ENCODE results near the gene ZMYND8. TPM values are rescaled to one million over a fixed set of nuclear protein-coding genes. Genes with fewer than 3 reads are reported as not detected.
"Not testable (repeated sequence)": the region's sequence is repeated elsewhere in the genome, so short reads cannot be mapped to it uniquely, and the experiment has no call there.

Gene ZMYND8
- polyA plus RNA-seq (2013, experiment 1 of 2) = 58.2 TPM
- 55.0 TPM for polyA plus RNA-seq (2013, experiment 2 of 2)

DNA sequence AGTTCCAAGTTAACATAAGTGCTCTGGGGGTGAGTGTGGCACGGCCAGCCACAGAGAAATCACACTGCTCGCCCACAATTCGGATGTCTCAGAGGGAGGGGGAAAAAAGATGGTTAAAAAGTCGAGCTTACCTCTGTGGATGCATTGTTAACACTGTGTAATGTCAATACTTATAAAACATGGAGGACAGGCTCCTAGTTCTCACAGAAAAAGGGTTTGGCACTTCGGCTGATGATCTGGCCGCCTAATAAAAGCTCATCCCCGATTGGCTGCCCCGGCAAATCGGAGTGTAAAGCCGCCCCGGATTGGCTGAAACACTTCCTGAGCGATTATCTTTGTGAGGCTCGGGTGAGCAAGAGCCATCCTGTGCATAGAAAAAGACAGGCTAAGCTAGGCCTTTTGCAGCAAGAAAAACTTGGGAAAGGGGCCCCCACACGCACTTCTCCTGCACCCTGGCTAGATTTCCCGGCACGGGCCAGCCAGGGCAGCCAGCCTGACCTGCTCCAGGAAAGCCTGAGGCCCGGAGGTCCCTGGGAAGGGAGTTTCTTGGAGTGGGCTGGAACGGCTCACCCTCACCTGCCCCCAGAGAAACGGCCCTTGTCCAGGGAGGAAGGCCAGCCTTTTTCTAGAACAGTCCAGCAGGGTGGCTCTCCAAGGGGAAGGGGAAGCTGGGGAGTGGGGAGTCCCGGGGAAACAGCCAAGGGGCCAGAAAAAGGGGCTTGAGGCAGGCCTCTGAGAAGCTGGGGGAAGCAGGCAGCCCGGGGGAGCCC, at the start of gene ZMYND8:
ZMYND8 (minus strand) TSS at position 174 of the 770 bp plus-strand sequence; CDS start at position 145, 29 bp downstream.
- H3K4me3 ChIP-seq (ENCODE audit: extremely low read depth, insufficient read depth, low read length, poor library complexity, severe bottlenecking) = peak within 1 kb of the TSS; percentile 62
- peak within 1 kb of the TSS; percentile 100 for H3K27ac ChIP-seq (ENCODE audit: low read depth, low read length, severe bottlenecking)
- 6% methylated on average over 11 to 12 of the region's 21 CpGs for WGBS, 2 experiments (ENCODE audit: insufficient coverage in 2 of 2)
- H3K9me3 ChIP-seq (ENCODE audit: control insufficient read depth, low read length) = no peaks in the 10 kb centered on the region
- peaks cover 28% of the 10 kb centered on the region for H3K36me3 ChIP-seq (ENCODE audit: control insufficient read depth, insufficient read depth, low read length)
- peaks cover 69% of the 10 kb centered on the region for H3K4me1 ChIP-seq (ENCODE audit: control insufficient read depth, insufficient read depth, low read length, poor library complexity, severe bottlenecking)

GRCh38 chr20:47405775-47406325, 49.4 kb upstream of the ZMYND8 start:
- WGBS, 2 experiments (ENCODE audit: insufficient coverage in 2 of 2) = 77 to 95% methylated on average over 2 to 4 of the region's 4 CpGs
- no peak overlapping the region for H3K27ac ChIP-seq (ENCODE audit: low read depth, low read length, severe bottlenecking)
- H3K36me3 ChIP-seq (ENCODE audit: control insufficient read depth, insufficient read depth, low read length) = no peaks in the 10 kb centered on the region

DNA sequence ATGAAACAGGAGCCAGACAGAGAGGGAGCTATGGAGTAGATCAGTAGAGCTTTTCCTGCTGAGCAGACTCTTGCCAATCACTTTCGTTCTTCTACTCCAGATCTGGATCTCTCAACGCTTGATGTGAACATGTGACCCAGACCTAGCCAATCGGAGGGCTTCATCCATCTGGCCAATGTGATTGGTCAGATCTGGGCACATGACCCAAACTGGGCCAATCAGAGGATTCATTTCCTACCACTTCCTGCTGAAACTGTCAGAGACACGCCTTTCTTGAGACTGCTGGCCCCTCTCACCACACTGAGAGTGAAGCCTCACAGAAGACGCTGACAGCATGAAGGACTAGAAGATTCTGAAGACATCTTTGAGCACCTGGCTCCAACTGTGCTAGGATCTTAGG, 44.2 kb upstream of the ZMYND8 start:
- Histone ChIP-seq H3K36me3 (ENCODE audit: control insufficient read depth, insufficient read depth, low read length) (no peaks in the 10 kb centered on the region), H3K27ac (ENCODE audit: low read depth, low read length, severe bottlenecking) (no peak overlapping the region), H3K4me1 (ENCODE audit: control insufficient read depth, insufficient read depth, low read length, poor library complexity, severe bottlenecking) (no peaks in the 10 kb centered on the region), H3K9me3 (ENCODE audit: control insufficient read depth, low read length) (no peaks in the 10 kb centered on the region), H3K4me3 (ENCODE audit: extremely low read depth, insufficient read depth, low read length, poor library complexity, severe bottlenecking) (no peak overlapping the region)
- 100% methylated on average over 5 of the region's 5 CpGs for WGBS, 2 experiments (ENCODE audit: insufficient coverage in 2 of 2)

More at GRCh38 chr20:47405775-47406325, 49.4 kb upstream of the ZMYND8 start:
- Histone ChIP-seq H3K4me3 (ENCODE audit: extremely low read depth, insufficient read depth, low read length, poor library complexity, severe bottlenecking) (no peak overlapping the region), H3K4me1 (ENCODE audit: control insufficient read depth, insufficient read depth, low read length, poor library complexity, severe bottlenecking) (no peaks in the 10 kb centered on the region), H3K9me3 (ENCODE audit: control insufficient read depth, low read length) (no peaks in the 10 kb centered on the region)

DNA sequence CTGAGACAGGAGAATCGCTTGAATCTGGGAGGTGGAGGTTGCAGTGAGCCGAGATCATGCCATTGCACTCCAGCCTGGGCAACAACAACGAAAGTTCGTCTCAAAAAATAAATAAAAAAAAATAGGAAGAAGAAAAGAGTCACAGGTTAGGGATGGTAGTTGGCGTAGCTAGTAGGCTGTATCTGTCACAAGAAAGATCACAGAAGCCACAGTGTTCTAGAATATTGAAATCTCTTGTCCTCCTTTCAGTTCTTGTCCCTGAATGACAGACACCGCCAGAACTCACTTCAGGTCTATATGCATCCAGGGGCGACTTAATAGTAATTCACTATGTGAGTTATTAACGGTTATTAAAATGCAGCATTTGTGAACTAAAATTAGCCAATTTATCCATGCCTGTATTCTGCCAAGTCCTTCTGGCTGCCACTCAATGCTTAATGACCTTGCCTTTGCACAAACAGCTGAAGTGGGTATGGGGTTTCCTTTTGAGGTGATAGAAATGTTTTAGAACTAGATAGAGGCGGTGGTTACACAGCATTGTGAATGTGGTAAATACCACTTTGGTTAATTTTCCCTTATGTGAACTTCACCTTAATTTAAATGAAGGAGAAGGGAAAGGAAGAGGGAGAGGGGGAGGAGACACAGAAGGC, 41.3 kb upstream of the ZMYND8 start:
- Histone ChIP-seq H3K4me1 (ENCODE audit: control insufficient read depth, insufficient read depth, low read length, poor library complexity, severe bottlenecking) (no peaks in the 10 kb centered on the region), H3K4me3 (ENCODE audit: extremely low read depth, insufficient read depth, low read length, poor library complexity, severe bottlenecking) (no peak overlapping the region), H3K27ac (ENCODE audit: low read depth, low read length, severe bottlenecking) (no peak overlapping the region), H3K36me3 (ENCODE audit: control insufficient read depth, insufficient read depth, low read length) (no peaks in the 10 kb centered on the region), H3K9me3 (ENCODE audit: control insufficient read depth, low read length) (no peaks in the 10 kb centered on the region)
- 91 to 95% methylated on average over 5 to 6 of the region's 9 CpGs for WGBS, 2 experiments (ENCODE audit: insufficient coverage in 2 of 2)

GRCh38 chr20:47396762-47397476, 40.4 kb upstream of the ZMYND8 start:
- WGBS, 2 experiments (ENCODE audit: insufficient coverage in 2 of 2) = 93 to 96% methylated on average over 3 to 5 of the region's 5 CpGs
- no peak overlapping the region for H3K4me3 ChIP-seq (ENCODE audit: extremely low read depth, insufficient read depth, low read length, poor library complexity, severe bottlenecking)
- H3K27ac ChIP-seq (ENCODE audit: low read depth, low read length, severe bottlenecking) = no peak overlapping the region

DNA sequence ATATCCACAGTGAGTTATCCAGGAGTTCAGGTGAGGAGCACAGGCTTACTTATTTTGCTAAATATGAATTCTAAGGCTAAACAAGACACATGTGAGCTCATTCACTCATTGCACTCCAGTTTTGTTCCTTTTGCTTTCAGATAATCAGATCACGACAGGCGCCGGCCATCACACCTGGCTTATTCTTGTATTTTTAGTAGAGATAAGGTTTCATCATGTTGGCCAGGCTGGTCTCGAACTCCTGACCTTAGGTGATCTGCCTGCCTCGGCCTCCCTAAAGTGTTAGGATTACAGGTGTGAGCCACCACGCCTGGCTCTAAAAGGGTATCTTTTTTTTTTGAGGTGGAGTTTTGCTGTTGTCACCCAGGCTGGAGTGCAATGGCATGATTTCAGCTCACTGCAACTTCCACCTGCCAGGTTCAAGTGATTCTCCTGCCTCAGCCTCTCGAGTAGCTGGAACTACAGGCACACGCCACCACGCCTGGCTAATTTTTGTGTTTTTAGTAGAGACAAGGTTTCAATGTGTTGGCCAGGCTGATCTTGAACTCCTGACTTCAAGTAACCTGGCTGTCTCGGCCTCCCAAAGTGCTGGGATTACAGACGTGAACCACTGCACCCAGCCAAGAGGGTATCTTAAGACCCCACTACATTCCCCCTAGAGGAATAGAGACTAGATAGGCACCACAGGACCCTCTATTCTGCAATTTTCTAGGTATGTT, 37.5 kb upstream of the ZMYND8 start:
- WGBS, 2 experiments (ENCODE audit: insufficient coverage in 2 of 2) = 76 to 93% methylated on average over 5 to 10 of the region's 11 CpGs
- H3K27ac ChIP-seq (ENCODE audit: low read depth, low read length, severe bottlenecking); H3K9me3 ChIP-seq (ENCODE audit: control insufficient read depth, low read length); H3K4me1 ChIP-seq (ENCODE audit: control insufficient read depth, insufficient read depth, low read length, poor library complexity, severe bottlenecking); H3K36me3 ChIP-seq (ENCODE audit: control insufficient read depth, insufficient read depth, low read length); H3K4me3 ChIP-seq (ENCODE audit: extremely low read depth, insufficient read depth, low read length, poor library complexity, severe bottlenecking): not testable (repeated sequence)

More at GRCh38 chr20:47396762-47397476, 40.4 kb upstream of the ZMYND8 start:
- Histone ChIP-seq H3K4me1 (ENCODE audit: control insufficient read depth, insufficient read depth, low read length, poor library complexity, severe bottlenecking) (peaks cover 3% of the 10 kb centered on the region), H3K9me3 (ENCODE audit: control insufficient read depth, low read length) (no peaks in the 10 kb centered on the region), H3K36me3 (ENCODE audit: control insufficient read depth, insufficient read depth, low read length) (no peaks in the 10 kb centered on the region)

DNA sequence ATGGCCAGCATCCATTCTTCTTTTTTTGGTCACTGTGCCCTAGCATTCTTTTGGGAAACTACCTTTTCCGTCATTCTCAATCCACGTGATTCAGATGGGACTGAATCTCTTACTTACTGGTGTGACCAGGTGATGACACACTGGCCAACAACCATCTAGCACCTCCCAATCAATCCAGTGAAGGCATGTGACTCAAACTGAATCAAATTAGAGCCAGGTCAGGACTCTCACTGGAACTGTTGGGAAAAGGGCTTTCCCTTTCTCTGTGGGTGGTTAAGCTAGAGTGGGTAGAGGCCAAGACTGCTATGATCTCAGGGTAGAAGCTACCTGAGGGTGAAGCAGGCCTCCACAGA, 36.2 kb upstream of the ZMYND8 start:
- WGBS, 2 experiments (ENCODE audit: insufficient coverage in 2 of 2) = 93 to 94% methylated on average over 2 of the region's 2 CpGs
- H3K4me1 ChIP-seq (ENCODE audit: control insufficient read depth, insufficient read depth, low read length, poor library complexity, severe bottlenecking) = peaks cover 6% of the 10 kb centered on the region
- H3K36me3 ChIP-seq (ENCODE audit: control insufficient read depth, insufficient read depth, low read length) = no peaks in the 10 kb centered on the region
- H3K4me3 ChIP-seq (ENCODE audit: extremely low read depth, insufficient read depth, low read length, poor library complexity, severe bottlenecking) = no peak overlapping the region
- H3K9me3 ChIP-seq (ENCODE audit: control insufficient read depth, low read length) = no peaks in the 10 kb centered on the region
- peak overlapping the region; percentile 64 for H3K27ac ChIP-seq (ENCODE audit: low read depth, low read length, severe bottlenecking)

- 83 to 88% methylated on average over 3 to 6 of the region's 7 CpGs for WGBS, 2 experiments (ENCODE audit: insufficient coverage in 2 of 2)
- Histone ChIP-seq H3K4me1 (ENCODE audit: control insufficient read depth, insufficient read depth, low read length, poor library complexity, severe bottlenecking) (peaks cover 6% of the 10 kb centered on the region), H3K36me3 (ENCODE audit: control insufficient read depth, insufficient read depth, low read length) (no peaks in the 10 kb centered on the region), H3K4me3 (ENCODE audit: extremely low read depth, insufficient read depth, low read length, poor library complexity, severe bottlenecking) (no peak overlapping the region), H3K9me3 (ENCODE audit: control insufficient read depth, low read length) (no peaks in the 10 kb centered on the region), H3K27ac (ENCODE audit: low read depth, low read length, severe bottlenecking) (peak overlapping the region; percentile 64)
These were observed 35.7 kb upstream of the ZMYND8 start for GRCh38 chr20:47392015-47392720.

DNA sequence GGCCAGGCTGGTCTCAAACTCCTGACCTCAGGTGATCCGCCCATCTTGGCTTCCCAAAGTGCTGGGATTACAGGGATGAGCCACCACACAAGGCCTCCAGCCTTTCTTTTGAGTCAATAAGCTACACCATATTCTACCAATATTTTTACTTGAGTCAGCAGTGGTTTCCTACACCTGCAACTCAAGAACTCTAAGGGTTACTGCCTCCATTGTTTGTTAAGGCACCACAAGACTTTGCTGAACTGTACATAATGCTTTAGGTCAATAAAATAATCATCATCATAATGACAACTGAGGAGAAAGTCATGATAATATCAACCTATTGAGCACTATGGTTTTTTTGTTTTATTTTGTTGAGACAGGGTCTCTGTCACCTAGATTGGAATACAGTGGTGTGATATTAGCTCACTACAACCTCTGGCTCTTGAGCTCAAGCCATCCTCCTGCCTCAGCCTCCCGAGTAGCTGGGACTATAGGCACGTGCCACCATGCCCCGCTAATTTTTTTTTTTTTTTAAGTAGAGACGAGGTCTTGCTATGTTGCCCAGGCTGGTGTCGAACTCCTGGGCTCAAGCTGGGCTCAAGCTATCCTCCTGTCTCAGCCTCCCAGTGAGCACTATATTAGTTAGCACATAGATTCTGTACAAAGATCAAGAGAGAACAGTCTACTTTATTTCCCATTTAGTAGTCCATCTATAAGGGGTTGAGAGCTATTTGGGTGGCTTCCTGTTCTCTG, 34.9 kb upstream of the ZMYND8 start:
- WGBS, 2 experiments (ENCODE audit: insufficient coverage in 2 of 2) = 97% methylated on average over 5 to 6 of the region's 6 CpGs
- Histone ChIP-seq H3K4me1 (ENCODE audit: control insufficient read depth, insufficient read depth, low read length, poor library complexity, severe bottlenecking) (peaks cover 6% of the 10 kb centered on the region), H3K27ac (ENCODE audit: low read depth, low read length, severe bottlenecking) (no peak overlapping the region)

More for the DNA sequence above, 34.9 kb upstream of the ZMYND8 start:
- Histone ChIP-seq H3K36me3 (ENCODE audit: control insufficient read depth, insufficient read depth, low read length) (no peaks in the 10 kb centered on the region), H3K9me3 (ENCODE audit: control insufficient read depth, low read length) (no peaks in the 10 kb centered on the region), H3K4me3 (ENCODE audit: extremely low read depth, insufficient read depth, low read length, poor library complexity, severe bottlenecking) (no peak overlapping the region)
